ENCODE data around the gene CYTH4.

DNA sequence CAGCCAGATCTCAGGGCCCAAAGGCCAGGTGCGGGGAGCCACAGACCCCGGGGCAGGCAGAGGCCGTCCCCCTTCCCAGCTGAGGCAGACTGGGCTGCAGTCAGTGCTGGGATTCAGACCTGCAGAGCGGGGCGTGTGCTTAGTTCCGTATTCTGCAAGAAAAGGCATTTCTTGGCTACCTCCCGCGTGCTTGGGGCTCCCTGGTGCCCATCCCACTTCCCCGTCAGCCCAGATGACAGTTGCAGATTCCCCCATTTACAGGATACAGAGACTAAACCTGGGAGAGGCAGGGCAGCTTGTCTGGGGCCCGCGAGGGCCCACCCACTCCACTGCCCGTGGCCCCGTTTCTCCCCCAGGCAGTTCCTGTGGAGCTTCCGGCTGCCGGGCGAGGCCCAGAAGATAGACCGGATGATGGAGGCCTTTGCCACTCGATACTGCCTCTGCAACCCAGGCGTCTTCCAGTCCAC, 18.3 kb downstream of the CYTH4 start:
- TF ChIP-seq, protein P1, sequence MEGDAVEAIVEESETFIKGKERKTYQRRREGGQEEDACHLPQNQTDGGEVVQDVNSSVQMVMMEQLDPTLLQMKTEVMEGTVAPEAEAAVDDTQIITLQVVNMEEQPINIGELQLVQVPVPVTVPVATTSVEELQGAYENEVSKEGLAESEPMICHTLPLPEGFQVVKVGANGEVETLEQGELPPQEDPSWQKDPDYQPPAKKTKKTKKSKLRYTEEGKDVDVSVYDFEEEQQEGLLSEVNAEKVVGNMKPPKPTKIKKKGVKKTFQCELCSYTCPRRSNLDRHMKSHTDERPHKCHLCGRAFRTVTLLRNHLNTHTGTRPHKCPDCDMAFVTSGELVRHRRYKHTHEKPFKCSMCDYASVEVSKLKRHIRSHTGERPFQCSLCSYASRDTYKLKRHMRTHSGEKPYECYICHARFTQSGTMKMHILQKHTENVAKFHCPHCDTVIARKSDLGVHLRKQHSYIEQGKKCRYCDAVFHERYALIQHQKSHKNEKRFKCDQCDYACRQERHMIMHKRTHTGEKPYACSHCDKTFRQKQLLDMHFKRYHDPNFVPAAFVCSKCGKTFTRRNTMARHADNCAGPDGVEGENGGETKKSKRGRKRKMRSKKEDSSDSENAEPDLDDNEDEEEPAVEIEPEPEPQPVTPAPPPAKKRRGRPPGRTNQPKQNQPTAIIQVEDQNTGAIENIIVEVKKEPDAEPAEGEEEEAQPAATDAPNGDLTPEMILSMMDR (IDR thresholded peaks at IDR 0.05) = no peak
- no peak for TF ChIP-seq POLR2A (IDR thresholded peaks at IDR 0.05)

All from lower leg skin (tissue), 3 donors.